HepG2 (cell line): ENCODE results near the gene STK17A. TPM values are rescaled to one million over a fixed set of nuclear protein-coding genes. Genes with fewer than 3 reads are reported as not detected.

ENCODE experiments used
- ATAC-seq: fragments of 200-7000 bp; cut with Tn5 transposase; 3 replicates; pipeline ENCODE4 v1.9.1; 2020; ENCODE audit warnings: mild to moderate bottlenecking, moderate library complexity
- BruUV-seq: library from RNA; stranded (reverse); fragments of 400-500 nt; replicated peaks from 2 replicates; lab custom pipeline; 2021; lab: Mats Ljungman, UMichigan
- CTCF ChIA-PET: fragments of 300-600 bp; formaldehyde crosslinking; extraction: SDS; loops from one replicate; lab custom pipeline; 2021; ENCODE audit warnings: low total read pairs, inconsistent platforms, low intra/inter-chr PET ratio; lab: Yijun Ruan, JAX
- POLR2A ChIA-PET: fragments of 350-600 bp; sonication (Branson Sonifier 250); formaldehyde crosslinking; loops from one replicate; lab custom pipeline; 2020; ENCODE audit warnings: antibody characterized with exemption, inconsistent platforms; lab: Yijun Ruan, JAX
- DNase-seq: peaks from one replicate; pipeline ENCODE4 v3.0.0-alpha.2; 2015; ENCODE audit warnings: low spot score
- FAIRE-seq: peaks from 3 replicates; lab custom pipeline; 2011; peaks lifted over from hg19 to GRCh38; lab: Jason Lieb, UNC
- H2AFZ ChIP-seq: one replicate; pipeline ENCODE4 v1.6.1; 2011; ENCODE audit warnings: low read length, inconsistent platforms
- H3K27ac ChIP-seq: fragments of 300-600 bp; 3 replicates; pipeline ENCODE4 v1.8.0; 2011; ENCODE audit warnings: mixed run types, mild to moderate bottlenecking, mixed read lengths, low read length, inconsistent platforms; ENCODE audit not compliant: insufficient read depth; ENCODE audit errors: extremely low read length
- H3K27me3 ChIP-seq, 2 experiments: fragments of 200-600 bp in 1 of 2; 2 replicates in 1 of 2; 3 replicates in 1 of 2; pipeline versions ENCODE4 v1.6.0 to v1.8.0; 2011; ENCODE audit warnings: low read length in 2 of 2, mild to moderate bottlenecking in 2 of 2, moderate library complexity in 2 of 2, inconsistent platforms in 1 of 2; ENCODE audit not compliant: insufficient read depth in 2 of 2, control insufficient read depth in 1 of 2
- H3K36me3 ChIP-seq, 2 experiments: fragments of 200-600 bp in 1 of 2; replicated peaks in 1 of 2; 2 replicates in 1 of 2; 3 replicates in 1 of 2; pipeline versions ENCODE4 v1.5.1 to v1.8.0; 2011; ENCODE audit warnings: low read length in 2 of 2, inconsistent platforms in 1 of 2; ENCODE audit not compliant: insufficient read depth in 2 of 2, control insufficient read depth in 1 of 2
- H3K4me1 ChIP-seq: 2 replicates; pipeline ENCODE4 v1.5.1; 2012; ENCODE audit warnings: low read length, inconsistent platforms; ENCODE audit not compliant: insufficient read depth
- H3K4me2 ChIP-seq: 2 replicates; pipeline ENCODE4 v1.6.0; 2011; ENCODE audit warnings: low read depth, low read length, inconsistent platforms
- H3K4me3 ChIP-seq, 3 experiments: fragments of 200-600 bp in 1 of 3; sonication (generic), shearing (Covaris generic) in 1 of 3; replicated peaks in 1 of 3; 2 replicates each; pipeline ENCODE4 v1.5.1; 2011 to 2016; ENCODE audit warnings: low read length in 3 of 3, inconsistent platforms in 2 of 3, low read depth in 2 of 3, mild to moderate bottlenecking in 2 of 3, control low read depth in 1 of 3, mixed read lengths in 1 of 3; ENCODE audit not compliant: insufficient read depth in 1 of 3
- H3K79me2 ChIP-seq: one replicate; pipeline ENCODE4 v1.6.1; 2011; ENCODE audit warnings: low read length, inconsistent platforms; ENCODE audit not compliant: insufficient read depth
- H3K9ac ChIP-seq: 2 replicates; pipeline ENCODE4 v1.6.0; 2011; ENCODE audit warnings: mild to moderate bottlenecking, low read depth, low read length, inconsistent platforms; ENCODE audit not compliant: insufficient read depth
- H3K9me3 ChIP-seq: 2 replicates; pipeline ENCODE4 v1.5.1; 2012; ENCODE audit warnings: mild to moderate bottlenecking, low read length
- H4K20me1 ChIP-seq: 2 replicates; pipeline ENCODE4 v1.6.0; 2011; ENCODE audit warnings: inconsistent platforms, mild to moderate bottlenecking, low read length, moderate library complexity; ENCODE audit not compliant: insufficient read depth
- HIVEP1 ChIP-seq: sonication (generic); formaldehyde crosslinking; IDR thresholded peaks from 2 replicates; pipeline ENCODE4 v1.4.0; 2020; ENCODE audit warnings: mild to moderate bottlenecking, missing genetic modification reagents
- HMGA1 ChIP-seq: sonication (generic); formaldehyde crosslinking; conservative IDR thresholded peaks from 2 replicates; pipeline ENCODE4 v1.4.0; 2020; ENCODE audit warnings: missing genetic modification reagents
- ISL2 ChIP-seq: sonication (generic); formaldehyde crosslinking; IDR thresholded peaks from 2 replicates; pipeline ENCODE4 v1.5.0; 2020; ENCODE audit warnings: missing genetic modification reagents
- ZMYM3 ChIP-seq: sonication (generic); formaldehyde crosslinking; IDR thresholded peaks from 2 replicates; pipeline ENCODE4 v1.5.1; 2020; ENCODE audit warnings: mild to moderate bottlenecking, missing genetic modification reagents
- ZNF407 ChIP-seq: sonication (generic); formaldehyde crosslinking; IDR thresholded peaks from one replicate; pipeline ENCODE4 v1.5.1; 2020; ENCODE audit warnings: mild to moderate bottlenecking, missing genetic modification reagents; ENCODE audit errors: not compliant biosample characterization
- ZNF451 ChIP-seq: sonication (generic); formaldehyde crosslinking; IDR thresholded peaks from 2 replicates; pipeline ENCODE4 v1.5.0; 2020; ENCODE audit warnings: mild to moderate bottlenecking, missing genetic modification reagents
- WGBS: methylation state at CpG from one replicate; pipeline ENCODE4 v1.1.6; 2017; ENCODE audit warnings: low lambda C conversion rate; 5-methylcytosine and 5-hydroxymethylcytosine counted together
- in situ Hi-C: cut with HindIII; loops from 2 replicates; pipeline ENCODE4 v1.10.0; 2017; ENCODE audit warnings: low pct_unique_long_range_greater_than_20kb; ENCODE audit not compliant: extremely low pct_ligation_motif_present
- intact Hi-C: fragments of 100-400 bp; cut with micrococcal nuclease; formaldehyde crosslinking; loops from one replicate; pipeline ENCODE4 v1.10.0; 2022; ENCODE audit not compliant: unreplicated experiment
- polyA plus RNA-seq, 8 experiments: library from polyadenylated mRNA; depleted of rRNA in 3 of 8; stranded (reverse) in 7 of 8; unstranded in 1 of 8; fragments of >200 nt; fragmentation: Illumina TruSeq in 4 of 8; extraction: Trizol in 4 of 8; gene quantifications; 2 replicates each; pipeline versions ENCODE4 v1.2.1 to v1.2.3, GENCODE V29; 2011 to 2016; ENCODE audit warnings: low read depth in 4 of 8, missing spikeins in 1 of 8, mixed read lengths in 1 of 8; ENCODE audit not compliant: insufficient read depth in 1 of 8
- total RNA-seq, 5 experiments: library from RNA; depleted of rRNA; stranded (reverse); fragments of >200 nt; fragmentation: Illumina TruSeq; extraction: Trizol; gene quantifications; 2 replicates each; pipeline ENCODE4 v1.2.3, GENCODE V29; 2016; ENCODE audit warnings: low read depth in 1 of 5

The STK17A gene
- total and polyA plus RNA-seq, 2 of the 13 experiments (the other 11 are each of a cell fraction or from before 2014, with no cell fraction given) = 18.6 to 24.3 TPM

GRCh38 chr7:43535810-43536585 is 46.9 kb upstream of the STK17A start:
- Histone ChIP-seq H2AFZ (no peak overlapping the region), H3K9ac (no peak overlapping the region), H3K36me3 (no peaks in the 10 kb centered on the region), H3K4me3 (no peak overlapping the region), H4K20me1 (no peaks in the 10 kb centered on the region), H3K4me2 (no peak overlapping the region), H3K27me3 (peaks cover 0 to 13% of the 10 kb centered on the region in 2 experiments; a peak in 3 of 5 replicates), H3K27ac (no peak overlapping the region), H3K9me3 (no peaks in the 10 kb centered on the region), H3K79me2 (no peaks in the 10 kb centered on the region), H3K4me1 (peaks cover 6% of the 10 kb centered on the region)
- 60% methylated on average over 3 of the region's 6 CpGs for WGBS
- CTCF ChIA-PET = no interaction called here
- POLR2A ChIA-PET = no interaction called here
- BruUV-seq = no TSS peak
- ATAC-seq (no peak), FAIRE-seq (no peak), DNase-seq (no peak)
- TF ChIP-seq ISL2 = no peak
- no peak for TF ChIP-seq HMGA1 (CRISPR knock-in tag)
- in situ Hi-C loops (no loop called here), intact Hi-C loops (no loop called here)

GRCh38 chr7:43536773-43537172 is 46.1 kb upstream of the STK17A start:
- no peak overlapping the region for H3K4me2 ChIP-seq
- FAIRE-seq (no peak), DNase-seq (no peak), ATAC-seq (no peak)
- in situ Hi-C loops (no loop called here), intact Hi-C loops (no loop called here)
- no peak for TF ChIP-seq ZMYM3 (CRISPR knock-in tag)
- TF ChIP-seq HIVEP1 = no peak
- no peak for TF ChIP-seq ZNF407 (CRISPR knock-in tag)
- no peak for TF ChIP-seq ZNF451 (CRISPR knock-in tag)
- H3K9me3 ChIP-seq = no peaks in the 10 kb centered on the region
- no peak overlapping the region for H2AFZ ChIP-seq
- H3K27me3 ChIP-seq = peaks cover 0 to 11% of the 10 kb centered on the region in 2 experiments; a peak in 3 of 5 replicates
- no peak overlapping the region for H3K9ac ChIP-seq
- no peaks in the 10 kb centered on the region for H4K20me1 ChIP-seq
- H3K4me1 ChIP-seq = no peaks in the 10 kb centered on the region
- WGBS = 71% methylated on average over 15 of the region's 15 CpGs
- ChIA-PET CTCF (no interaction called here), POLR2A (interaction anchor here (1.6 kb wide), 1 partner anchor 46 kb away, joined by 3 read pairs; the partner anchor contains the start of gene STK17A)
- BruUV-seq = no TSS peak
- H3K4me3 ChIP-seq = no peak overlapping the region
- H3K79me2 ChIP-seq = no peaks in the 10 kb centered on the region
- H3K36me3 ChIP-seq = no peaks in the 10 kb centered on the region
- H3K27ac ChIP-seq = no peak overlapping the region
